KMS-11 (cell line): ENCODE data around the gene ZNF593OS.

ENCODE experiments used
- H2AFZ ChIP-seq: fragments of 200-600 bp; sonication (generic); 2 replicates; pipeline ENCODE4 v1.6.1; 2016; ENCODE audit warnings: antibody characterized with exemption, mixed run types, low read depth
- H3K27ac ChIP-seq: fragments of 200-600 bp; sonication (generic); 2 replicates; pipeline ENCODE4 v1.6.1; 2016; ENCODE audit warnings: mild to moderate bottlenecking, mixed run types
- H3K27me3 ChIP-seq: fragments of 200-600 bp; sonication (generic); 2 replicates; pipeline ENCODE4 v1.6.1; 2017; ENCODE audit warnings: mild to moderate bottlenecking, low read depth, mixed run types, moderate library complexity; ENCODE audit not compliant: insufficient read depth
- H3K36me3 ChIP-seq: fragments of 200-600 bp; sonication (generic); 2 replicates; pipeline ENCODE4 v1.6.1; 2017; ENCODE audit warnings: mild to moderate bottlenecking, mixed run types; ENCODE audit not compliant: insufficient read depth
- H3K4me1 ChIP-seq: fragments of 200-600 bp; sonication (generic); 2 replicates; pipeline ENCODE4 v1.6.1; 2016; ENCODE audit warnings: mild to moderate bottlenecking, low read depth, mixed run types; ENCODE audit not compliant: poor library complexity, severe bottlenecking
- H3K4me2 ChIP-seq: fragments of 200-600 bp; sonication (generic); 2 replicates; pipeline ENCODE4 v1.7.0; 2016; ENCODE audit warnings: mild to moderate bottlenecking, mixed run types
- H3K4me3 ChIP-seq: fragments of 200-600 bp; sonication (generic); IDR thresholded peaks from 2 replicates; pipeline ENCODE4 v1.6.1; 2017; ENCODE audit warnings: low read depth, low read length, mixed read lengths; ENCODE audit not compliant: insufficient read depth
- H3K79me2 ChIP-seq: fragments of 200-600 bp; sonication (generic); 2 replicates; pipeline ENCODE4 v1.6.1; 2016; ENCODE audit warnings: low read depth, mixed run types; ENCODE audit not compliant: insufficient read depth
- H3K9ac ChIP-seq: fragments of 200-600 bp; sonication (generic); 2 replicates; pipeline ENCODE4 v1.6.1; 2016; ENCODE audit warnings: mild to moderate bottlenecking, mixed run types
- H4K20me1 ChIP-seq: fragments of 200-600 bp; sonication (generic); 2 replicates; pipeline ENCODE4 v1.6.1; 2016; ENCODE audit warnings: mild to moderate bottlenecking, mixed run types; ENCODE audit not compliant: insufficient read depth
- TF ChIP-seq, protein P1 (sequence below): fragments of 200-600 bp; sonication (generic); conservative IDR thresholded peaks from 2 replicates; pipeline ENCODE4 v1.6.1; 2017; ENCODE audit warnings: low read depth, mild to moderate bottlenecking, antibody characterized with exemption, low read length, moderate library complexity, mixed read lengths

ZNF593OS gene

DNA sequence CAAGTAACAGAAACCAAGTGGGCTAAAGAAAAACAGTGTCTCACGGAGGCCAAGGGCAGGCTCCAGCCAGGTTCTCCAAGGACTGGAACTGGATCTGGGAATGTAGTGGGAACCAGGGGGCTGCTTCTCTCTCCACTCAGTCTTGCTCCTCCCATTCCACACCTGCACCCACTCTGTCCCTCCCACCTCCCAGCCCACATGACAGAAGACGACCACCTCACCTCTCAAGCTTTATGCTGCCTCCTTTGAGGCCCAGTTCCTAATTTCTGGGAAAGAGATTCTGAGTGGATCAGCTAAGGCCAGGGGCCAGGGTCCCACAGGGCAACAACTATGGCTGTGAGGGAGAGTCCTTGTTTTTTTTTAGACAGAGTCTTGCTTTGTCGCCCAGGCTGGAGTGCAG, 43.6 kb upstream of the ZNF593OS start:
- H3K4me3 ChIP-seq: no peak overlapping the region
- no peaks in the 10 kb centered on the region for H3K4me1 ChIP-seq
- no peaks in the 10 kb centered on the region for H3K79me2 ChIP-seq
- no peak overlapping the region for H3K9ac ChIP-seq
- no peaks in the 10 kb centered on the region for H4K20me1 ChIP-seq
- H3K36me3 ChIP-seq: no peaks in the 10 kb centered on the region
- TF ChIP-seq, protein P1, sequence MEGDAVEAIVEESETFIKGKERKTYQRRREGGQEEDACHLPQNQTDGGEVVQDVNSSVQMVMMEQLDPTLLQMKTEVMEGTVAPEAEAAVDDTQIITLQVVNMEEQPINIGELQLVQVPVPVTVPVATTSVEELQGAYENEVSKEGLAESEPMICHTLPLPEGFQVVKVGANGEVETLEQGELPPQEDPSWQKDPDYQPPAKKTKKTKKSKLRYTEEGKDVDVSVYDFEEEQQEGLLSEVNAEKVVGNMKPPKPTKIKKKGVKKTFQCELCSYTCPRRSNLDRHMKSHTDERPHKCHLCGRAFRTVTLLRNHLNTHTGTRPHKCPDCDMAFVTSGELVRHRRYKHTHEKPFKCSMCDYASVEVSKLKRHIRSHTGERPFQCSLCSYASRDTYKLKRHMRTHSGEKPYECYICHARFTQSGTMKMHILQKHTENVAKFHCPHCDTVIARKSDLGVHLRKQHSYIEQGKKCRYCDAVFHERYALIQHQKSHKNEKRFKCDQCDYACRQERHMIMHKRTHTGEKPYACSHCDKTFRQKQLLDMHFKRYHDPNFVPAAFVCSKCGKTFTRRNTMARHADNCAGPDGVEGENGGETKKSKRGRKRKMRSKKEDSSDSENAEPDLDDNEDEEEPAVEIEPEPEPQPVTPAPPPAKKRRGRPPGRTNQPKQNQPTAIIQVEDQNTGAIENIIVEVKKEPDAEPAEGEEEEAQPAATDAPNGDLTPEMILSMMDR: no peak
- no peak overlapping the region for H3K4me2 ChIP-seq
- no peaks in the 10 kb centered on the region for H3K27me3 ChIP-seq
- H3K27ac ChIP-seq: no peak overlapping the region
- H2AFZ ChIP-seq: no peak overlapping the region

DNA sequence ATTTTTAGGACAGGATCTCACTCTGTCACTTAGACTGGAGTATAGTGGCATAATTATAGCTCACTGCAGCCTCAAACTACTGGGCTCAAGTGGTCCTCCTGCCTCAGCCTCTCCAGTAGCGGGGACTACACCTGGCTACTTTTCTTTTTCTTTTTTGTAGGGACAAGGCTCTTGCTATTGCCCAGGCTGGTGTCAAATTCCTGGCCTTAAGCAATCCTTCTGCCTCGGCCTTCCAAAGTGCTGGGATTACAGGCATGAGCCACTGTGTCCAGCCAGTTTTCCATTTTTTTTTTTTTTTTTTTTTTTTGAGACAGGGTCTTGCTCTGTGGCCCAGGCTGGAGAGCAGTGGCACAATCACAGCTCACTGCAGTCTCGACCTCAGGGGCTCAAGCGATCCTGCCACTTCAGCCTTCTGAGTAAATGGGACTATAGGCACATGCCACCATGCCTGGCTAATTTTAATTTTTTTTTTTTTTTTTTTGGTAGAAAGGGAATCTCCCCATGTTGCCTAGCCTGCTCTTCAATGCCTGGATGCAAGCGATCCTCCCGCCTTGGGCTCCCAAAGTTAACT, 41.8 kb upstream of the ZNF593OS start:
- H3K4me2 ChIP-seq: no peak overlapping the region
- TF ChIP-seq, protein P1: no peak
- H2AFZ ChIP-seq: no peak overlapping the region
- H4K20me1 ChIP-seq: no peaks in the 10 kb centered on the region
- no peaks in the 10 kb centered on the region for H3K79me2 ChIP-seq
- no peak overlapping the region for H3K9ac ChIP-seq
- H3K36me3 ChIP-seq: no peaks in the 10 kb centered on the region
- no peaks in the 10 kb centered on the region for H3K4me1 ChIP-seq
- H3K27ac ChIP-seq: no peak overlapping the region
- H3K27me3 ChIP-seq: no peaks in the 10 kb centered on the region
- no peak overlapping the region for H3K4me3 ChIP-seq

DNA sequence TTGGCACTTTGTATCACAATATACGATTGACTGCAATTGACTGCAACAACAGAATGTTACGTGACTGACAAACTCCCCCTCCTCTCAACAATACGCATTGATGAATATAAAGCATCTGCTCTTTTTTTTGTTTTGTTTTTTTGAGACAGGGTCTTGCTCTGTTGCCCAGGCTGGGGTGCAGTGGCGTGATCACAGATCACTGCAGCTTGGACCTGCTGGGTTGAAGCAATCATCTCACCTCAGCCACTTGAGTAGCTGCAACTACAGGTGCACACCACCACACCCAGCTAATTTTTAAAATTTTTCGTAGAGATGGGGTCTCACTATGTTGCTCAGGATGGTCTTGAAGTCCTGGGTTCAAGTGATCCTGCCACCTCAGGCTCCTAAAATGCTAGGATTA, 41.1 kb upstream of the ZNF593OS start:
- no peak overlapping the region for H3K4me3 ChIP-seq
- no peaks in the 10 kb centered on the region for H3K79me2 ChIP-seq
- H3K27ac ChIP-seq: no peak overlapping the region
- no peak overlapping the region for H3K9ac ChIP-seq
- H2AFZ ChIP-seq: no peak overlapping the region
- no peaks in the 10 kb centered on the region for H4K20me1 ChIP-seq
- TF ChIP-seq, protein P1: no peak
- H3K4me2 ChIP-seq: no peak overlapping the region
- no peaks in the 10 kb centered on the region for H3K4me1 ChIP-seq
- H3K36me3 ChIP-seq: no peaks in the 10 kb centered on the region
- no peaks in the 10 kb centered on the region for H3K27me3 ChIP-seq

DNA sequence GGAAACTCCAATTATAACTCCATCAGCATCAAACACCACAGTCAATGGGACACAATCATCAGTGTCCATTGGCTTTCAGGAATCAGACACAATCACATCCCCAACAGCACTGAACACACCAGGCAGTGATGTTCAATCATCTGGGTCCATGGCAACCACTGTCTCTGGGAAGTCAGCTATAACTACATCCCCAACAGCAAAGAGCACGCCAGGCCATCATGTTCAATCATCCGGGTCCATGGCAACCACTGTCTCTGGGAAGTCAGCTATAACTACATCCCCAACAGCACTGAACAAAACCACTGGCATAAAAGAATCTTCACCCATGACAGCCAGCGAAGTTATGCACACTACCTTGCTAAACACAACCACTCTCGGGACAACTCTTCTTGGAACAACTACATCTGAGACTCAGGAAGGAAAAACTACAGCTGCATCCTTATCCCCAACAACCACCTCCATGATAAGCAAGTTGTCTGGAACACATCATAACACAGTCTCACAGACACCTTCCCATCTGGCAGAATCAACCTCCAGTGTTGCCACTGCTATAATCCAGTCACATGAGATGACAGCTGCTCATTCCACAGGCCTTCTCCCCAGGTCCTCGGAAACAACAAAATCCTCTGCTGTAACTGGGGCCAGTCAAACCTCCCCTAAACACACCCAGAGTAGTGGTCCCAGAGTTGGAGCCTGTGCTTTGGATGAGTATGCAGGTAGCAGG, 38.7 kb upstream of the ZNF593OS start:
- no peaks in the 10 kb centered on the region for H3K27me3 ChIP-seq
- H3K9ac ChIP-seq: no peak overlapping the region
- no peak overlapping the region for H3K27ac ChIP-seq
- no peak overlapping the region for H2AFZ ChIP-seq
- H3K4me2 ChIP-seq: no peak overlapping the region
- no peaks in the 10 kb centered on the region for H3K79me2 ChIP-seq
- no peaks in the 10 kb centered on the region for H3K36me3 ChIP-seq
- TF ChIP-seq, protein P1: no peak
- H4K20me1 ChIP-seq: no peaks in the 10 kb centered on the region
- no peak overlapping the region for H3K4me3 ChIP-seq
- no peaks in the 10 kb centered on the region for H3K4me1 ChIP-seq
